Measurements from ENCODE around the gene ARHGEF7.

Gene ARHGEF7

DNA sequence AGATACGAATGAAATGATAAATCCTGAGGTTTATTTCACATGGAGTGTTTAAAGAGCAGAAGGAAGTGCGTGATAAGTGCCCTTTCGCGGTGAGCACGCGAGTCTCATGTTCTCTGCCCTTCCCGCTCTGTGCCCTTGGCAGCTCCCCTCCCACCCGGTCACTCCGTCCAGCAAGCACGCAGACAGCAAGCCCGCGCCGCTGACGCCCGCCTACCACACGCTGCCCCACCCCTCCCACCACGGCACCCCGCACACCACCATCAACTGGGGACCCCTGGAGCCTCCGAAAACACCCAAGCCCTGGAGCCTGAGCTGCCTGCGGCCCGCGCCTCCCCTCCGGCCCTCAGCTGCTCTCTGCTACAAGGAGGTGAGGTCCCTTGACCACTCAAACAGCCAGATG lies 167.9 kb downstream of the ARHGEF7 start:
- no peak for DNase-seq (ENCODE audit: low read depth)
- no peak overlapping the region for H3K4me3 ChIP-seq (ENCODE audit: control insufficient read depth, low read depth, low read length)
- TF ChIP-seq CTCF (IDR thresholded peaks at IDR 0.05; ENCODE audit: control insufficient read depth, insufficient read depth, low read depth, low read length, missing control alignments) = no peak

- H3K4me3 ChIP-seq (ENCODE audit: control insufficient read depth, low read depth, low read length) = no peak overlapping the region
- DNase-seq (ENCODE audit: low read depth) = no peak
- TF ChIP-seq CTCF (IDR thresholded peaks at IDR 0.05; ENCODE audit: control insufficient read depth, insufficient read depth, low read depth, low read length, missing control alignments) = no peak
Measured at GRCh38 chr13:111283457-111283856, 168.3 kb downstream of the ARHGEF7 start.

GRCh38 chr13:111283991-111284390 lies 168.9 kb downstream of the ARHGEF7 start:
- no peak for TF ChIP-seq CTCF (IDR thresholded peaks at IDR 0.05; ENCODE audit: control insufficient read depth, insufficient read depth, low read depth, low read length, missing control alignments)
- no peak overlapping the region for H3K4me3 ChIP-seq (ENCODE audit: control insufficient read depth, low read depth, low read length)
- no peak for DNase-seq (ENCODE audit: low read depth)

GRCh38 chr13:111284565-111284964 lies 169.5 kb downstream of the ARHGEF7 start:
- no peak for TF ChIP-seq CTCF (IDR thresholded peaks at IDR 0.05; ENCODE audit: control insufficient read depth, insufficient read depth, low read depth, low read length, missing control alignments)
- DNase-seq (ENCODE audit: low read depth) = no peak
- no peak overlapping the region for H3K4me3 ChIP-seq (ENCODE audit: control insufficient read depth, low read depth, low read length)

GRCh38 chr13:111286162-111286561 lies 171.1 kb downstream of the ARHGEF7 start:
- no peak for TF ChIP-seq CTCF (IDR thresholded peaks at IDR 0.05; ENCODE audit: control insufficient read depth, insufficient read depth, low read depth, low read length, missing control alignments)
- no peak overlapping the region for H3K4me3 ChIP-seq (ENCODE audit: control insufficient read depth, low read depth, low read length)
- DNase-seq (ENCODE audit: low read depth) = no peak

DNA sequence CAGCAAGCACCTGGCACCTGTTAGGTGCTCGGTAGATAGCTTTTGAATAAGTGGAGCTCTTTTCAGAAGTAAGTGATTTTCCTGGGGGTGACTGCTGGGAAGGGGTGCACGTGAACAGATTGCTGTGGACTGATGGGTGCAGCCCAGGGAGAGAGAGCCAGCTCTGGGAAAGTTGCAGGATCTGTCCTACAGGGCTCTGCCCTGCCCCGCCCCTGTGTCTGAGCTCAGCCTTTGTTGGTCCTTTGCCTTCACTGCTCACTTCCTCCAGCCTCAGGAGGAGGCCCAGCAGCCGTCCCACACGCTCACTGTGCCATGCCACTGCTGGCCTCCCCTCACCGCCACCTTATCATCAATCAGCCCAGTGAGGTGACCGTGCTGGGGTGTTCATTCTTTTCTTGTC lies 171.6 kb downstream of the ARHGEF7 start:
- H3K4me3 ChIP-seq (ENCODE audit: control insufficient read depth, low read depth, low read length) = no peak overlapping the region
- no peak for TF ChIP-seq CTCF (IDR thresholded peaks at IDR 0.05; ENCODE audit: control insufficient read depth, insufficient read depth, low read depth, low read length, missing control alignments)
- DNase-seq (ENCODE audit: low read depth) = no peak

- DNase-seq (ENCODE audit: low read depth) = no peak
- no peak for TF ChIP-seq CTCF (IDR thresholded peaks at IDR 0.05; ENCODE audit: control insufficient read depth, insufficient read depth, low read depth, low read length, missing control alignments)
- H3K4me3 ChIP-seq (ENCODE audit: control insufficient read depth, low read depth, low read length) = no peak overlapping the region
Measured at GRCh38 chr13:111287201-111287600, 172.1 kb downstream of the ARHGEF7 start.
